NCI-H345 treated with DMSO at 0.1 percent for 48 hours (cell line): Measurements from ENCODE around the gene LOXL3.
"Not testable (repeated sequence)": the region's sequence is repeated elsewhere in the genome, so short reads cannot be mapped to it uniquely, and the experiment has no call there.

Source experiments
- DNase-seq: peaks from one replicate; lab custom pipeline; 2025; ENCODE audit not compliant: unreplicated experiment; lab: John Stamatoyannopoulos, UW

Gene LOXL3

DNA sequence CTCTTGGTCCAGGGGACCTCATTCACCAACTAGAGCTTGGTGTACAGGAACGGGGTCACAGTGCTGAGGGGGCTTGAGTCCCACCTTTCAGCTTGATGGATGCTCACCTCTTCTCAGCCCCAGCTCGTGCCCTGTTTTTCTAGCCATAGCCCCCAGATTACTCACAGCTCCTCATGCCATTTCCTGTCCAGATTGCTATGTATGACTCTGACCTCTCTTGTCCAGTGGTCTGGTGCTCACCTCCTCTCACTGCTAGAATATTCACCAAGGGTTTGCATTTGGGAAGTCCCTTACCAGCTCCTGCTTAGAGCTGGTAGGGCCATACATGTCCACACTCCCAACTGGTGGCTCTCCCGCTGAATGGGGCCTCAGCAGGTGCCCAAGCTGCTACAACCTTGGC, 60.2 kb downstream of the LOXL3 start:
- no peak for DNase-seq

DNA sequence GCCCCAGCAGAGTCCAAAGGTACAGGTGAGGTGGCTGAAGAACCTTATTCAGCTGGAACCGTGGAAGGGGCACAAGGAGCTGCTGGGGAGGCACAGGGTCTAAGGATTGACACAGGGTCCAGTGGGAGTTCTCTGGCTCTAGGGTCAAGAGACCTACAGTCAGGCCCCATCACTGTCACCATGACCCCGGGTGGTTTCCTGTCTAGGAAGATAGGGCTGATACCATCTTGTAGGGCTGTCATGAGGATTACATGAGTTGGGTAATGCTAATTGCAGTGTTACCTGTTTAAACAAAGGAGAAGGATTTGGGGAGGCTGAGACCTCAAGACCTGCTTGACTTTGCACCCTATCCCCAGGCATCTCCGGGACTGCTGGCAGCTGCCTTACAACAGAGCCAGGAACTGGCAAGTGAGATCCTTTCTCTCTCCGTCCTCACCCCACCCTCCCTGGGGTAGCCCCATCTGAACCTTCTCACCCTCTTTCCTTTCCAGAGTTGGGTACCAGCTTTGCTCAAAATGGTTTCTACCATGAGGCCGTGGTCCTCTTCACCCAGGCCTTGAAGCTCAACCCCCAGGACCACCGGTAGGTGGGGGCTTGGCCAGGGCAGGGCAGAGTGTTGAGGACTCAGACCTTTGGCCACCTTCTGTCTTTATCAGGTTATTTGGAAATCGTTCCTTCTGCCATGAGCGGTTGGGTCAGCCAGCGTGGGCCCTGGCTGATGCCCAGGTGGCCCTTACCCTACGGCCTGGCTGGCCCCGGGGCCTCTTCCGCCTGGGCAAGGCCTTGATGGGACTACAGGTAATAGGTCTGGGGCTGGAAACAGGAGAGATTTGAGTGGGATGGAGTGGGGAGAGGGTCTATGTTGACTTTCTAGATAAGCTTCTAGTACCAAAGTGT, 61.8 kb downstream of the LOXL3 start:
- DNase-seq = no peak

DNA sequence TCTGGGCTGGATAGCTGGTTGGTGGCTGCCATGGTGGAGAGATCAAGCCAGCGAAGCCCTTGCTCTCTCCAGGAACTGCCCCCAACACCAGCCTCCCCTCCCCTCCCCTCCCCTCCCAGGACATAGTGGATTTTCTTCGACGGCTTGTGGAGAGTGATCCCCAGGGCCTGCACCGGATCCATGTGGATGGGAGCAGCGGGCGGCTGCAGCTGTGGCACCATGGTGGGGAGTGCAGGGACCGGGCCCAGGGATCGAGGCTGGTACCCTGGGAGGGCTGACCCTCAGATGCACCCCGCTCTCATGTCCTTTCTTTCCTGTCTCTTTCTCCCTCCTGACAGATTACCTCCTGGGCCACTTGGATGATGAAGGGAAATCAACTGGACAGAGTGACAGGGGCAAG, 63.8 kb downstream of the LOXL3 start:
- DNase-seq = no peak

DNA sequence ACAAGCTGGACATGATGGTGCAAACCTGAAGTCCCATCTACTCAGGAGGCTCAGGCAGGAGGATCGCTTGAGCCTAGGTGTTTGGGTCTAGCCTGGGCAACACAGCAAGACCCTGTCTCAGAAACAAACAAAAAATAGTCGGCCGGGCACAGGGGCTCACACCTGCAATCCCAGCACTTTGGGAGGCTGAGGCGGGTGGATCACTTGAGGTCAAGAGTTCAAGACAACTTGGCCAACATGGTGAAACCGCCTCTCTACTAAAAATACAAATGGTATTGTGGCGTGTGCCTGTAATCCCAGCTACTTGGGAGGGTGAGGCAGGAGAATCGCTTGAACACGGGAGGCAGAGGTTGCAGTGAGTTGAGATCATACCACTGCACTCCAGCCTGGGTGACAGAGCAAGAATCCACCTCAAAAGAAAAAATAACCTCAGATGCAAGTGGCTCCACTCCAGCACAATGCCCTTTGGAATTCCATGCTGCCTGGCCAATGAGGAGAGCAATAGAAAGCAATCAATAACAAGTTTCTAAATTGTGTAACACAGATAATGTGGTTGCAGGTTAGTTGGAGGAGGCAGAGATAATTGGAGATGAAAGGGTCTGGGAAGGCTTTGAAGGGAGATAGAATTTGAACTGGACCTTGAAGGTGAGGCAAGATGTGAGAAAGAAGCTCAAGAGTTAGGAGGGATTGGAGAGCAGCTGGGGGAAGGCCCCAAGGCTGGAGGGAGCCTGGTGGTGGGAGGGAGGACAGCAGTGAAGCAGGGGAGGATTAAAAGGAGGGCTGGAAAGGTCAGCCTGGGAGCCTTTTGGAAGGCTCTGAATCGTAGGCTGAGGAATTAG, 64.9 kb downstream of the LOXL3 start:
- DNase-seq = no peak

DNA sequence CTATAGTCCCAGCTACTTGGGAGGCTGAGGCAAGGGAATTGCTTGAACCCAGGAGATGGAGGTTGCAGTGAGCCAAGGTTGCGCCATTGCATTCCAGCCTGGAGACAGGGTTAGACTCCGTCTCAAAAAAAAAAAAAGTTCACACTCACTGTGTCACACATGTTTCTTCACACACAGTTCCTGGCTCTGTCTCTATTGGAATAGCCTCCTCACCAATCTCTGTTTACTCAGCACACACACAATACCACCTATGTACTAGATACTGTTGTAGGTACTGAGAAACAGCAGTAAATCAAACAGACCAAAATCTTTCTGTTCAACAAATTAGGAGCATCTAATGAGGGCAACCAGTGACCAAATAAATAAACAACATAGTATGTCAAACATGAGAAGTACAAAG, 67.6 kb downstream of the LOXL3 start:
- no peak for DNase-seq

DNA sequence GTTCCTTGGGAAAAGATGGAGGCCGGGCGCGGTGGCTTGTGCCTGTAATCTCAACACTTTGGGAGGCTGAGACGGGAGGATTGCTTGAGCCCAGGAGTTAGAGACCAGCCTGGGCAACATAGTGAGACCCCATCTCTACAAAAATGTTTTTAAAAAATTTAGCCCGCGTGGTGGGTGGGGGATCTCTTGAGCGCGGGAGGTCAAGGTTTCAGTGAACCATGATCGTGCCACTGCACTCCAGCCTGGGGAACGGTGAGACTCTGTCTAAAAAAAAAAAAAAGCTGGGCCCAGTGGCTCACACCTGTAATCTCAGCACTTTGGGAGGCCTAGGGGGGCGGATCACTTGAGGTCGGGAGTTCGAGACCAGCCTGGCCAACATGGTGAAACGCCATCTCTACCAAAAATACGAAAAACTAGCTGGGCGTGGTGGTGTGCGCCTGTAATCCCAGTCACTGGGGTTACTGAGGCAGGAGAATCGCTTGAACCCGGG, 70.0 kb downstream of the LOXL3 start:
- not testable (repeated sequence) for DNase-seq

DNA sequence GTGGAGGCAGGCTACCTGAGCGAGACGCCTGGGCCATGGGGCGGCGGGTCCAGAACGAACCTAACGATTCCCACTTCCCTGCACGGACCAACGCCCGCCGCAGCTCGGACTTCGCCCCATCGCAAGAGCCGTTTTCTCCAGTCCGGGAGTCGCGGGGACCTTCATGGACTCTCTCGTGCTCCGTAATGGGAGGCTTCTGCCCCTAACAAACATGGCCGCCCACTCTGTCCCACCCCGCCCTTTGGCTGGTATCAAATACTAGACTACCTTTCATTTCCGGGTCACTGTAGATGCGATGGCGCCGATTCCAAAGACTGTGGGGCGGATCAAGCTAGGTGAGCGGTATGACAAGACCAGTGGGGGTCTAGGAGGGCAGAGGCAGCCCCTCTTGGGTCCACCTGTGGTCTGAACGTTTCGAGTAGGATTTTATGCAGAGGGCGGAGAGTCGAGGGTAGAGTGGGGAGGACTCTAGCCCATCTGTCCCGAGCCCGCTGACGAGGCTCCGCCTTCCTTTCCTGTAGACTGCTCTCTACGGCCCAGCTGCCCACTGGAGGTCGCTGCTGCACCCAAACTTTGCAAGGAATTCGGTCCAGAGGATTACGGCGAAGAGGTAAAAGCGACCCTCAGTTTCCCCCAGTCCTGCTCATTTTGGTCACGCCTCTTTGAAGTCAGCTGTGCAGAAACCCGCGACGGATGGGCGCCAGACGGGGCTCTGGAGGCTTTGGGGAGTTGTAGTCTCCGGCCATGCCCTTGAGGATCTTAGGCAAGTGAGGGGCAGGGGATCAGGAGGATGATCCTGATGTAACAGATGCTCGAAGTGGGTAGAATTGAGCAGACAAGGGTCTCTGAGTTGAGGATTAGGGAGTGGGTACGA, 70.7 kb downstream of the LOXL3 start, which contains the start of the genes CCDC142 and TTC31:
Gene CCDC142, minus strand, starts transcription at position 198 of the 874 bp plus-strand sequence. Its CDS starts 161 bp downstream, at position 37.
Gene TTC31, plus strand, starts transcription at position 281 of the 874 bp plus-strand sequence. Its CDS starts 15 bp downstream, at position 296.
- peak; percentile 95 for DNase-seq
